HG03439 (cell line): ENCODE data around the gene TMEM169.
A peak's percentile ranks its signal among the peaks of the same experiment; 100 is the strongest.

Source experiments
- ATAC-seq: cut with Tn5 transposase; IDR thresholded peaks from one replicate; pipeline ENCODE4 v1.9.1; 2021; ENCODE audit warnings: mild to moderate bottlenecking, moderate library complexity; ENCODE audit not compliant: unreplicated experiment

The TMEM169 gene

GRCh38 chr2:216081487-216082116 is at the start of gene TMEM169, which contains the start of gene PECR:
Gene TMEM169 (plus strand): TSS chr2:216081919. CDS start chr2:216095964, 14,045 bp downstream.
Gene PECR (minus strand): TSS chr2:216081809. CDS start chr2:216081741, 68 bp downstream.
- peak; percentile 94 for ATAC-seq

GRCh38 chr2:216031960-216032689 is 49.6 kb upstream of the TMEM169 start:
- ATAC-seq, result peak; percentile 85

DNA sequence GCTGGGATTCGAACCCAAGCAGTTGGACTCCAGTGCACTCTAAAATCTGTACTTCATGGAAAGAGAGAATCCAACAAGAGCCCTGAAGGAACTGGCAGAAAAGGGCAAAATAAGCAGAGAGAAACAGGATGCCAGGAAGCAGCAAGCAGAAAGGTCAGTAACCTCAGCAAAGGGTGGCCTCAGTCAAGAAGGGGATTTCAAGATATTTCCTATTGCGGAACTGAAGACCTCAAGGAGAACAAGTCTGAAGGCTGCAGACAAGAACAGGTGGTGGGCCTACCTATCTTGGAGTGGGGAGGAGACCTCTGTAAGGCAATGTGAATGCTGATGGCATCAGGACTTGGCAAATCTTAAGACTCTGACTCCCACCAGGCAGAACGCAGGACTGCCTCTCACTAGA is 48.3 kb upstream of the TMEM169 start:
- ATAC-seq, result no peak

DNA sequence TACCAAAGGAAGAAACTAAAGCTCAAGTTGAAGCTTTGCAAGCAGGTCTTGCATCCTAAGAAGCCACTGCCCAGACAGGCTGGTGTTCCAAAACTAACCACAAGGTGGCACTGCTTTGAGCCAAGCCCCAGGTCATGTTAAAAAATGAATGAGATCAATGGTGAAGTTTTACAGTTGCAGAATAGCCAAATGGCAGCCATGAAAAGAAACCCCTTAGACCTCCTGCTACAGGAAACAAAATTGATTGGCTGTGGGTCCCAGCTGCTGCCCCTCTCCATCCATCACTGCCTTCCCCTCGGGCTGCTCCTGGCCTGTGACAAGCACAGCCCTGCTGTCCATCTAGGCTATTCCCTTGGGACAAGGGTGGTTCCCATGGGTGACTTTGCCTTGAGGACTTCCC is 47.7 kb upstream of the TMEM169 start:
- ATAC-seq, result peak; percentile 45

GRCh38 chr2:216039918-216040317 is 41.8 kb upstream of the TMEM169 start:
- ATAC-seq, result no peak

DNA sequence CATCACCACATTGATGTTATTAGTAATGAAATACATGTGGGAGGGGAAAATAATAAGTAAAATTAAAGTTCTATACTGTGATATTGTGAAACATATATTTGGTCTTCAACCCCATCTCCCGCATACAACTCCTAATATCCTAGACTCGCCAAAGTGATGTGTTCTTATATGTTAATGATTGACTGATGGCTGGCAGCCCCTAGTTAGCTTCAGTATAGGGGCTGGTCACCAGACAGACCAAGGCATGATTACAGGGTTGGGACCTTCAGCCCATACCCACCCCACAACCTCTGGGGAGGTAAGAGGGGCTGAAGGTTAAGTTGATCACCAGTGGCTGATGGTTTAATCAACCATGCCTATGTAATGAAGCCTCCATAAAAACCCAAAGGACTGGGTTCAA is 40.3 kb upstream of the TMEM169 start:
- no peak for ATAC-seq

DNA sequence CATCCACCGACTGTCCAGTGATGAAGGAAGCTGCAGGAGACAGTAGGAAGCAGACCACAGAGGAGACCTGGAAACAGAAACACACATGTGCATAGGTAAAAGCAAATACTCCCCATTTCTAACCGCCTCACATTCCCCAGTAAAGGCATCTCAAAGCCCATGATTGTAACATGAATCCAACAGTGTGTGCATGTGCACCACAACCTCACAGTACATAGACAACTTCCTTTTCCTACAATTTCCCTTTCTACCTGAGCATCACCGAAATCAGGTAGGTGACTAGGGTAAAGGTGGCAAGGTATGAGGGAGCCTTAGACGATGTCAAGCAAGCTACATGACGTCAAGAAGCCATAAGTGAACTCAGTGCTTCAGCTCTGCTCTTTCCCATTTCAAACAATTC is 37.8 kb upstream of the TMEM169 start:
- ATAC-seq, result no peak

DNA sequence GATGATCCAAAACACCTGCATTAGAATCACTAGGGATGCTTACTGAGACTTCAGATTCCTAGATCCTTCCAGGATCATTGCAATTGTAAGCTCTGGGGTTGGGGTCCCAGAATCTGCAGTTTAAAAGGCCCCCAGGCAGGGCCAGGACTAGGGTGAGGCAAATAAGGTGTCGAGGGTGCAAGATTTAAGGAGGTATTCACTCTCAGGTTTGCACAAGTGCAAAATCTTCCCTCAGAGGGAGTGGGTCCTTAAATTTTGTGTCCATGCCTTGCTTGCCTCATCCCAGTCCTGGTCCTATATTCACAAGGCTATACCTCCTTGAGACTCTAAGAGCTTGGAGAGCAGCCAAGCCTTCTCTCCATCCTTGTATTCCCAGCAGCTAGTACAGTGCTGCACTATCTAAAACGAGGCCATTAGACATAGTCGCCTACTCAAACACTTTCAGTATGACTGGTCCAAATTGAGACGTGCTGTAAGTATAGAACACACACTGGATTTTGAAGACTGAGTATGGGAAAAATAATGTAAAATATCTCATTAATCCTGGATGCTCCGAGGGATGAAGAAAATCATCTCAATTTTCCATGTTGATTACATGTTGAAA is 36.7 kb upstream of the TMEM169 start:
- ATAC-seq, result peak; percentile 85

GRCh38 chr2:216047397-216047796 is 34.3 kb upstream of the TMEM169 start:
- ATAC-seq, result no peak

DNA sequence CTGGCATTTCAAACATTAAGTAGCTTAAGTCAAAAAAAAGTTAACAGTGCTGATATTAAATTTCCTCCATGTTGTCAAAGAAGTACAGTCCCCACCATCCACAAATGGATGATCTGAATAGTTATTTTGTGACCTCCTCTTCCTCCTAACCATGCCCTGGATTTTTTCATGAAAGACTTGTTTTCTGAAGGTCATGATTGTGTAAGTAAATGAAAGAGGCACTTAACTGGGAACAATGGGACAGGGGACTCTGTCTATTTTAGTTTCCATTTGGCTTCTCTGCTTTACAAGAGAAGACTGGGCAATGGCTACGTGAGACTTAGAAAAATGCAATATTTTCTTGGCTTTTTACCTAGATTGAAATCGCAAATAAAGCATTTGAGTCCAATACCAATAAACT is 32.3 kb upstream of the TMEM169 start:
- ATAC-seq, result no peak

- no peak for ATAC-seq
Measured at GRCh38 chr2:216051350-216051749, 30.4 kb upstream of the TMEM169 start.

DNA sequence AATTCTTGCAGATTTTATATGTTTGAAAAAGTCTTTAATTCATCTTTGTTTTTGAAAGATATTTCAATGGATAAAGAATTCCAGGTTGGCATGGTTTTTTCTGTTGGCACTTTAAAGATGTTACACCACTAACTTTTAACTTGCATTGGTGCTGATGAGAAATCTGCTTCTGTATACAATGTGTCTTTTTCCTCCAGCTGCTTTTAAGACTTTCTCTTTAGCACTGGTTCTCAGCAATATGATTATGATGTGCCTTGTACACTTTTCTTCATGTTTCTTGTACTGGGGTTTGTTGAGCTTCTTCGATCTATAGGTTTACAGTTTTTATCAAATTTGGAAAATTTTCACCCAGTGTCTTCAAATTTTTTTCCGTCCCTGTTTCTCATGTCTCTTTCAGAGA is 29.3 kb upstream of the TMEM169 start:
- ATAC-seq, result no peak

DNA sequence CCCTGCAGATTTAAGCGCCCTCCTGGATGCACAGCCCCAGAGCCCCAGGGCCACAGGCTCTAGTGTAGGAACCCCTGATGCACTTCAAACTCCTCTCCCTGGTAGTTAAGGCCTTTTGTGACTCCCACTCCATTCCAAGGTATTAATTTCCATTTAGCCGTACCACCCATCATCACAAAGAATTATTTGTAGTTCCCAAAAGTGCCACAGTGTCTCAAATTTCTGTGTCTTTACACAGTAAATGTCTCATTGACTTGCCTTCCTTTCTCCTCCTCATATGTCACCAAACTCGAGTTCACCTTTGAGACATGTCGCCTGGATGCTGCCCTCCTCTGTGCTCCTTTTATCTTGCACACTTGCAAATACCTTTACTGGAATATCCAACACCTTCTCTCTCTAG is 26.0 kb upstream of the TMEM169 start:
- no peak for ATAC-seq

DNA sequence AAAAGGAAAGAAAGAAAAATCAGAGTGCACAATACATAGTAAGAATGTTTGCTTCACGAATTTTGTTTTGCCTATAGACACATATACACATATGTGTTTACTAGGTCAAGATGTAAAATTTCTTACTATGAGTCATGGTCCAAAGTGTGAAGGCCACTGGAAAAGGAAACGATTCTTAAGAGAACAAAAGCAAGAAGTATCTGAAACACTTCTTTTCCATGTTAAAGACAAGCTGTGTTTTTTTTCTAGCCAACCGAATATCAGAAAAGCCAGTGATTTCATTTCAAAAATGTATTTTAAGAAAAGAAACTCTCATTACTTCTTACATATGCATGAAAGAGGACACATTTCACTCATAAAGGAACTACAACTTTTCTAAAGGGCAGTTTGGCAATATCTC is 25.0 kb upstream of the TMEM169 start:
- ATAC-seq, result peak; percentile 47

- peak; percentile 87 for ATAC-seq
Measured at GRCh38 chr2:216057688-216058193, 24.0 kb upstream of the TMEM169 start.

- no peak for ATAC-seq
Measured at GRCh38 chr2:216059233-216059834, 22.4 kb upstream of the TMEM169 start.

- ATAC-seq, result no peak
Measured at GRCh38 chr2:216064014-216064630, 17.6 kb upstream of the TMEM169 start.

- no peak for ATAC-seq
Measured at GRCh38 chr2:216064665-216065064, 17.1 kb upstream of the TMEM169 start.

DNA sequence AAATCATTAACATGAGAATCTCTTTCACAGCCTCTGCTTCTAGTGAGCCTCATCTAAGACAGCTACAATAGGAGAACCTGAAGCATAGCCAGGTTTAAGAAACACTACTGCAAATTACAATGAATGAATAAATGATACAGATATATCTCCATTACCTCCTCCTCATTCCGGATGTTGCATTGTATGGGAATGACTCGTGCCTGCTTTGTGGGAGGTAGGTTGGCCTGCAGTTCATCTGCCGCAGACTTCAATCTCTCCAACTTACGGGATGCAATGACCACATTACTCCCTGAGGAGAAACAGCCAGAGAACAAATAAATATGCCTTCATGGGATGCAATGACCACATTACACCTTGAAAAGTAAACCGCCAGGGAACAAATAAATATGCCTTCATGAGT is 15.5 kb upstream of the TMEM169 start:
- no peak for ATAC-seq

DNA sequence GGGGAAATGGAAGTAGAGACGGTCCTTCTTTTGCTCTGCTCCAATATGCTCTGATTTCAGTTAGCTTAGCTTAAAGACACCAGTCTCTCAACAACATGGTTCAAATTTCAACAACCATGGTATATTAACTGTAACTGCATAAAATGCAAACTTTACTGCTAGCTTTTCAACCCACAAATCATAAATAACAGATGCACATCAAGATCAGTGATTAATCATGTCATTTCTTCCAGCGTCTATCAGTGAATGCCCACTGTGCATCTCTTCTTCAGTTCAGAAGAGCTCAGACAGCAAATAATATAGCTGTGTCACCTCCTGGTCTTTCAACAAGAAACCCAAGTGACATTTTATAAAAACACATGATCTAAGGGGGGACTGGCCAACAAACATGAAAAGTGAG is 12.7 kb upstream of the TMEM169 start:
- no peak for ATAC-seq

GRCh38 chr2:216070195-216070594 is 11.5 kb upstream of the TMEM169 start:
- ATAC-seq, result no peak
